Activated naive CD8-positive, alpha-beta T cell (primary cell): ENCODE measurements around the gene AJM1.
A peak's percentile ranks its signal among the peaks of the same experiment; 100 is the strongest.

ENCODE experiments used
- H3K27ac Mint-ChIP-seq: one replicate; pipeline ENCODE4 v1.8.0; 2021; ENCODE audit warnings: mixed read lengths
- H3K27me3 Mint-ChIP-seq: one replicate; pipeline ENCODE4 v1.8.0; 2021; ENCODE audit warnings: mixed read lengths
- H3K36me3 Mint-ChIP-seq: one replicate; pipeline ENCODE4 v1.8.0; 2021; ENCODE audit warnings: mixed read lengths
- H3K4me1 Mint-ChIP-seq: one replicate; pipeline ENCODE4 v1.8.0; 2021; ENCODE audit warnings: low read depth, mixed read lengths
- H3K4me3 Mint-ChIP-seq: one replicate; pipeline ENCODE4 v1.8.0; 2021; ENCODE audit warnings: mild to moderate bottlenecking, mixed read lengths
- H3K9me3 Mint-ChIP-seq: one replicate; pipeline ENCODE4 v1.8.0; 2021; ENCODE audit warnings: low read depth, mixed read lengths

AJM1 gene

GRCh38 chr9:136804509-136805206 is 37.6 kb upstream of the AJM1 start:
- Mint-ChIP-seq H3K4me1 (peaks cover 31% of the 10 kb centered on the region), H3K4me3 (no peak overlapping the region), H3K9me3 (no peaks in the 10 kb centered on the region), H3K27ac (no peak overlapping the region), H3K36me3 (peaks cover 5% of the 10 kb centered on the region), H3K27me3 (no peaks in the 10 kb centered on the region)

DNA sequence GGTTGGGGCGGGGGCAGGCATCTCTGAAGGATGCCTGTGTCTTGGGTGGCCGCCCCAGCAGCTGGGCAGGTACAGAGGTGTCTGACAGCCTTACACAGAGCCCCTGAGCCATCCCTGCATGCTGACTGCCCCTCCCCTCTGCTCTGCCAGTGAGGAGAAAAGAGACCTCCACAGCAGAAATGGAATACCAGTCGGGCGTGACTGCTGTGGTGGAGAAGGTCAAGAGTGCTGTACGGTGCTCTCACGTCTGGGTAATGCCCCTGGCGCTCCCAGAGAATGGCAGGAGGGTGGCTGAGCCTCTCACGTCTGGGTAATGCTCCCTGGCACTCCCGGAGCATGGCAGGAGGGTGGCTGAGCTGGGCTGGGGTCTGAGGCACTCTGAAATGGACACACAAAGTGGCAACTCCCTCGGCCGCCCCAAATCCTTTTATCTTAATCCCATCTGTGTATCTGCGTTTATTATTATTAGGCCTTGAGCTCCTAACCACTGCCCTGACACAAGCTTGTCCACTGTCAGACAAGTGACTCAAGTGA is 37.0 kb upstream of the AJM1 start:
- no peaks in the 10 kb centered on the region for H3K27me3 Mint-ChIP-seq
- H3K4me1 Mint-ChIP-seq = peaks cover 35% of the 10 kb centered on the region
- peaks cover 5% of the 10 kb centered on the region for H3K36me3 Mint-ChIP-seq
- no peaks in the 10 kb centered on the region for H3K9me3 Mint-ChIP-seq
- H3K27ac Mint-ChIP-seq = no peak overlapping the region
- H3K4me3 Mint-ChIP-seq = no peak overlapping the region

DNA sequence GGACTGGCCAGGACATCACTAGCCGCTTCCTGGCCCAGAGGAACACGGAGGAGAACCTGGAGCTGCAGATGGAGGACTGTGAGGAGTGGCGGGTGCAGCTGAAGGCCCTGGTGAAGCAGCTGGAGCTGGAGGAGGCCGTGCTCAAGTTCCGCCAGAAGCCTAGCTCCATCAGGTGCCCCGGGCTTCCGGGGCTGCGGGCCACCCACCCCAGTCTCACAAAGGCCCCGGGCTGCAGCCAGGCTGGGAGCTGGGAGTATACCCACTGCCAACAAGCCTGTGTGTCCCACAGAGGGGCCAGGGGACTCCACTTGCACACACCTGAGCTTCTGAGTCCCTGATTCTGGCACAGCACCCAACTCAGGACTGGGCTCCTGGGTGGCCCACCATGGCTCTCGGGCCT is 36.2 kb upstream of the AJM1 start:
- Mint-ChIP-seq H3K36me3 (peaks cover 5% of the 10 kb centered on the region), H3K9me3 (no peaks in the 10 kb centered on the region), H3K4me3 (peak overlapping the region; percentile 88)

GRCh38 chr9:136806631-136807201 is 35.6 kb upstream of the AJM1 start:
- H3K4me3 Mint-ChIP-seq = peak overlapping the region; percentile 88
- peaks cover 5% of the 10 kb centered on the region for H3K36me3 Mint-ChIP-seq
- H3K4me1 Mint-ChIP-seq = peaks cover 30% of the 10 kb centered on the region
- no peaks in the 10 kb centered on the region for H3K9me3 Mint-ChIP-seq
- H3K27me3 Mint-ChIP-seq = no peaks in the 10 kb centered on the region
- H3K27ac Mint-ChIP-seq = peak overlapping the region; percentile 89

More for the DNA sequence above, 36.2 kb upstream of the AJM1 start:
- peaks cover 32% of the 10 kb centered on the region for H3K4me1 Mint-ChIP-seq
- H3K27ac Mint-ChIP-seq = no peak overlapping the region
- H3K27me3 Mint-ChIP-seq = no peaks in the 10 kb centered on the region

DNA sequence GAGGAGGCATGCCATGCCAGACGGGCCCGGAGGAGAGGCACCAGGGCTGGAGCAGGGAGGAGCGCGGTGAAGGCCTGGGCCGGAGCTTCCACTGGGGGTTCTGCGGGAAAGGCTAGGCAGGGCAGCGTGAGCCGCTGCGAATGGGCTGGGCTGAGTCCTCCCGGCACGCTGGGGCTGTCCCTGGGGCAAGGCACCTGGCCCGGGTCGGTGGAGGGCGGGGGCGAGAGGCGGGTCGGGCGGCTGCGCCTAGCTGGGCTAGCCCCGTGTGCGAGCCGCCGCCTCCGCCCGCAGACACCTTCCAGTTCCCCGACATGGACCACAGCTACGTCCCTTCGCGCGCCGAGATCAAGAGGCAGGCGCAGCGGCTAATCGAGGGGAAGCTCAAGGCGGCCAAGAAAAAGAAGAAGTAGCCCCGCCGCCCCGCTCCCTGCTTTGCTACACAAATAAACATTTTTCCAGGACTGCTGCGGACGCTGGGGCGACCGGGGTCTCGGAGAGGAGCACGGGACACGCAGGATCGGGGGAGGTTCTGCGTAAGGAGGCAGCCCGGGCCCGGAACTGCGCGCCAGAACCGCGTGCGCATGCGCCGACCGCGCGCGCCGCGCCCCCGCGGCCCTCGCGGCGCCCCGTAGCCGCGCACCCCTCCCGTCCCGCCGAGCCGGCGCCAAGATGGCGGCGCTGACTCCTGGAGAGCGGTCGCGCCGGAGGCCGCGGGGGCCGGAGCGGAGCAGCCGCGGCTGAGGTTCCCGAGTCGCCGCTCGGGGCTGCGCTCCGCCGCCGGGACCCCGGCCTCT is 34.8 kb upstream of the AJM1 start, which contains the start of gene RABL6:
TSS of gene RABL6 (plus strand) at position 668 of the 794 bp plus-strand sequence. CDS start 249 bp downstream, outside the sequence.
- peaks cover 5% of the 10 kb centered on the region for H3K36me3 Mint-ChIP-seq
- H3K4me1 Mint-ChIP-seq = peaks cover 35% of the 10 kb centered on the region
- H3K27me3 Mint-ChIP-seq = no peaks in the 10 kb centered on the region
- H3K27ac Mint-ChIP-seq = peak within 1 kb of the TSS; percentile 89
- no peaks in the 10 kb centered on the region for H3K9me3 Mint-ChIP-seq
- peak within 1 kb of the TSS; percentile 93 for H3K4me3 Mint-ChIP-seq

DNA sequence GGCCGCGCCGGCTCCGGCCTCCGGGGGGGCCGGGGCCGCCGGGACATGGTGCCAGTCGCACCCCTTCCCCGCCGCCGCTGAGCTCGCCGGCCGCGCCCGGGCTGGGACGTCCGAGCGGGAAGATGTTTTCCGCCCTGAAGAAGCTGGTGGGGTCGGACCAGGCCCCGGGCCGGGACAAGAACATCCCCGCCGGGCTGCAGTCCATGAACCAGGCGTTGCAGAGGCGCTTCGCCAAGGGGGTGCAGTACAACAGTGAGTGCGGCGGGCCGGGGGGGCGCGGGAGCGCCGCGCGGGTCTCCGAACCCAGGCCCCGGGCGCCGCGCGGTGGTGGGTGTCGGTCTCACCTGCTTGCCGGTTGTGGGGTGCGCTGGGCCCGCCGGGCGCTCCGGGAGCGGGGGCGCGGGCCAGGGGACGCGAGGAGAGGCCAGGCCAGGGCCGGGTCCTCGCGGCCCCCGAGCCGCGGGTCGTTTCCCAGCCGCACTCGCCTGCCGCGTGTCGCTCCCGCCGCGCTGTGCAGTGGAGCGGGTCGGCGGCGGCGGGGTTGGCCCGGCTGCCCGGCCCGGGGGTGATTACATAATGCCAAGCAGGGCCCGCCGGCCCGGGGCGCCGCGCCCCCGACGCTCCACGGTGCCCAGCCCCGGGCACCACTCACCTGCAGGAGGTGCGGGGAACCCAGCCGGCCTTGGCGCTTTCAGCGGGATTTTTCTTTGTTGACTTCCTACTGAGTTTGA is 34.0 kb upstream of the AJM1 start:
- Mint-ChIP-seq H3K27ac (peak overlapping the region; percentile 36), H3K9me3 (no peaks in the 10 kb centered on the region), H3K36me3 (peaks cover 7% of the 10 kb centered on the region), H3K4me3 (peak overlapping the region; percentile 93), H3K4me1 (peaks cover 43% of the 10 kb centered on the region), H3K27me3 (no peaks in the 10 kb centered on the region)

DNA sequence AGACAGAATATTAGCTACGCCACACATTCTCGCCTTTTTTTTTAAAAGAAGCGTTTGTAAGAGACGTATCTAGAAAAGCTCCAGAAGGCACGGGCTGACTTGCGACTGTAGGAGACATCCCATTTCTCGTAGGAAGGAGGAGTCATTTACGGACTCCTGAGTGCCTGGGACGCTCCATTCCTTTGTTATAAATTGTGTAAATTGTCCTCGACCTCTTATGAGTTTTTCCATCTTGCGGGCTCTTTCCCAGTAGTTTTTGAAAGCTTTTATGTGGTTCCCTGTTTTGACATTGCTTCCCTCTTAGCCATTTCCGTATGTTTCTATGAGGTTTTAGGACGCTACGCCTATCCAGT is 33.5 kb upstream of the AJM1 start:
- H3K27me3 Mint-ChIP-seq = no peaks in the 10 kb centered on the region
- H3K27ac Mint-ChIP-seq = peak overlapping the region; percentile 36
- H3K9me3 Mint-ChIP-seq = no peaks in the 10 kb centered on the region
- H3K4me1 Mint-ChIP-seq = peaks cover 44% of the 10 kb centered on the region
- peak overlapping the region; percentile 93 for H3K4me3 Mint-ChIP-seq
- H3K36me3 Mint-ChIP-seq = peaks cover 8% of the 10 kb centered on the region

- Mint-ChIP-seq H3K4me3 (no peak overlapping the region), H3K27me3 (no peaks in the 10 kb centered on the region), H3K4me1 (peaks cover 36% of the 10 kb centered on the region), H3K36me3 (peaks cover 10% of the 10 kb centered on the region), H3K9me3 (no peaks in the 10 kb centered on the region), H3K27ac (no peak overlapping the region)
Observed at GRCh38 chr9:136814725-136815421, 27.4 kb upstream of the AJM1 start.

DNA sequence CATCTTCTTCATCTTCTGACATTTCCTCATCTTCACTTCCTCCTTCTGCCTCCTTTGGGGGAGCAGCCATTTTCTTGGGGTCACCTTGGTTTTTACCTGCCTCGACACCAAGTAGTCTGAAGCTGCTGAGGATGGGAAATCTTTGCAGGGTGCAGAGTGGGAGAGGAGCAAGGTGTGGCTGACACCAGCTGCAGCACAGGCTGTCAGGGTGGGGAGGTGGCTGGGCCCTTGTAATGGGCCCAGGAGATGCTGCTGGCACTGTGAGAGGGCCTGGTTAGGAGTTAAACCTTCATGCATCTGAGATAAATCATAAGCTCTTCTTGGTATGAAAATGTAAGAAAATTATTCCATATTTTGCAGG is 26.9 kb upstream of the AJM1 start:
- Mint-ChIP-seq H3K4me3 (no peak overlapping the region), H3K27me3 (no peaks in the 10 kb centered on the region), H3K9me3 (no peaks in the 10 kb centered on the region), H3K27ac (no peak overlapping the region), H3K4me1 (peaks cover 32% of the 10 kb centered on the region), H3K36me3 (peaks cover 10% of the 10 kb centered on the region)

DNA sequence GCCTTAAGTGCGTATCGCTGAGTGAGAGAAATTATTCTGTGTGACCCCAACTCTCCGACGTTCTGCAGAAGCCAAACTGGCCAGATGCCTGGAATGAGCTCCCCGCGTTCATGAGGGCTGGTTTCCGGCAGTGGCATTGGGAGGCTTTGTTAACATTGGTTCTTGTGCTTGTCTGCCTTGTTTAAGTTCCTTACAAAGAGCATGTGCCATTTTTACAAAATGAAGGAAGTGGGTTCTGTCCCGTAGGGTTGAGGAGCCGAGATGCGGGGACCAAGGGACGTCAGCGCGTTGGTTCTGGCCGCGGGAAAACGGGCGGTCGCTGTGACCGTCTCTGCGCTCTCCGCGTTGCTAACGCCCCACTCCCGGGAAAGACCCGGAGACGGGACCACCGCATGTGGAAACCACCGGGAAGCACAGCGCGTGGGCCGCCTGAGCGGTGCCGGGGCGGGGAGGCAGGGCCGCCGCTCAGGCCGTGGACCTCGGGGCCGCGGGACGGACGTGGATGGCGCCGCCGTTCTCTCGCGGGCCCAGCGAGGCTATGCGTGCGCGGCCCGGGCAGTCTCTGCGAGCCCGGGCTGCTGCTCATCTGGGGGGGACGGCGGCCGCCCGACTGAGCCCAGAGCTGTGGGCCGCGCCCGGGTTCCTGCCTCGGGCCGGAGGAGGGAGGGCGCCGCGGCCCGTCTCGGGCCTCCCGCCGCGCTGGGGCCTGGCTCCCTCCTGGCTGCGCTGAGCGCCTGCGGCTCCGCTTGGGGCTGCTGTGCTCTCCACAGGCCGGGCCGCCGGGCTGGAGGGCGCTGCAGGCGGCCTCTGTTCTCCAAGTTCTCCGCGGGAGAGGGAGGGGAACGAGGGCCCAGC is 21.1 kb upstream of the AJM1 start:
- H3K9me3 Mint-ChIP-seq = no peaks in the 10 kb centered on the region
- H3K27ac Mint-ChIP-seq = no peak overlapping the region
- no peak overlapping the region for H3K4me3 Mint-ChIP-seq
- peaks cover 11% of the 10 kb centered on the region for H3K4me1 Mint-ChIP-seq
- H3K27me3 Mint-ChIP-seq = no peaks in the 10 kb centered on the region
- H3K36me3 Mint-ChIP-seq = peaks cover 3% of the 10 kb centered on the region

DNA sequence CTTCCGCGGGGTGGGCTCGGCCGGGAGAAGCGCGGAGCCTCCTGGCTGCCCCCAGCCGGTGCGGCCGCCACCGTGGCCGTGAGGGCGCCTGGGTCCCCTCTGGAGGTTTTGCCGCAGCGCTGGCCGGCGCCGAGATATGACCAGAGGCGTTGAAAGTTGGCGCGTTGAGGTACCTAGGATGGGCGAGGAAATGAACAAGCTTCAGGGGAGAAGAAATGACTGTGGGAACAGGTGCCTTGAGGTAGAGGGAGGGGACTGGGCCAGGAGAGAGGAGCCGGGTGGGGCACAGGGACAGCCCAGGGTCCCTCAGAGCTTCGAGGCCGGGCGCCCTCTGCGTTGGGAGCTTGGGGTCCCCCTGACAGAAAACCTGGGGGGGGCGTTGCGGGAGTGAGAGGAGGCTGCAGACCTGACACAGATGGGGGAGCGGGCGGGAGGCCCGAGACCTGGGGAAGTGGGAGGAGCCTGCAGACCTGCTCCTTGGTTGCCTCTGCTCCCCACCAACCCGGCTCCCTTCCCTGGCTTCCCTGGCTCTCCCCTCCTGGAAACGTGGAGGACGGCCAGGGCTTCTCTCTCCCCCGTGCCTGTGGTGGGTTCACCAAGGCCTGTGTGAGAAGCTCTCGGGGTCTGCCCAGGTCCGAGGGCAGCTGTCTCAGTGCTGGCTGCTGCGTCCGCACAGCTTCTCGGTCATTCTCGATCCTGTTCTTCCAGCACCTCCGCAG is 20.3 kb upstream of the AJM1 start:
- Mint-ChIP-seq H3K4me3 (no peak overlapping the region), H3K36me3 (peaks cover under 1% of the 10 kb centered on the region), H3K27ac (no peak overlapping the region), H3K4me1 (peaks cover 8% of the 10 kb centered on the region), H3K27me3 (no peaks in the 10 kb centered on the region), H3K9me3 (no peaks in the 10 kb centered on the region)

- Mint-ChIP-seq H3K4me1 (peaks cover 7% of the 10 kb centered on the region), H3K27me3 (no peaks in the 10 kb centered on the region), H3K27ac (no peak overlapping the region), H3K9me3 (no peaks in the 10 kb centered on the region), H3K4me3 (no peak overlapping the region), H3K36me3 (no peaks in the 10 kb centered on the region)
Observed at GRCh38 chr9:136823136-136824046, 18.9 kb upstream of the AJM1 start.
